Endothelial cell (in vitro differentiated cells): ENCODE results near the gene PIGA. TPM values are rescaled to one million over a fixed set of nuclear protein-coding genes. Genes with fewer than 3 reads are reported as not detected.

Experiments
- DNase-seq: peaks from one replicate; pipeline ENCODE4 v3.0.0; 2021; ENCODE audit warnings: low spot score
- H3K27ac Mint-ChIP-seq: one replicate; pipeline ENCODE4 v1.8.0; 2021; ENCODE audit warnings: mixed read lengths, inconsistent platforms; ENCODE audit not compliant: unreplicated experiment
- H3K27me3 Mint-ChIP-seq: one replicate; pipeline ENCODE4 v1.8.0; 2021; ENCODE audit warnings: mild to moderate bottlenecking, moderate library complexity, mixed read lengths, inconsistent platforms; ENCODE audit not compliant: unreplicated experiment
- H3K36me3 Mint-ChIP-seq: one replicate; pipeline ENCODE4 v1.8.0; 2021; ENCODE audit warnings: mild to moderate bottlenecking, low read depth, mixed read lengths, inconsistent platforms; ENCODE audit not compliant: unreplicated experiment
- H3K4me1 Mint-ChIP-seq: one replicate; pipeline ENCODE4 v1.8.0; 2021; ENCODE audit warnings: mild to moderate bottlenecking, mixed read lengths, inconsistent platforms; ENCODE audit not compliant: unreplicated experiment
- H3K4me3 Mint-ChIP-seq: one replicate; pipeline ENCODE4 v1.8.0; 2021; ENCODE audit warnings: mild to moderate bottlenecking, mixed read lengths, inconsistent platforms; ENCODE audit not compliant: unreplicated experiment
- H3K9me3 Mint-ChIP-seq: one replicate; pipeline ENCODE4 v1.8.0; 2021; ENCODE audit warnings: mixed read lengths, inconsistent platforms; ENCODE audit not compliant: unreplicated experiment
- total RNA-seq: library from RNA; stranded (reverse); fragmentation: NEBNext Ultra II Directional; extraction: Animal tissue kit (Norgen Biotek cat#: 25700); gene quantifications from one replicate; pipeline ENCODE4 v1.2.1, GENCODE V29; 2021; ENCODE audit not compliant: unreplicated experiment
- TF ChIP-seq, protein P1 (sequence below): fragments of 200-600 bp; sonication (generic); IDR thresholded peaks from one replicate; pipeline ENCODE4 v1.5.0; 2021; ENCODE audit warnings: antibody characterized with exemption; ENCODE audit not compliant: unreplicated experiment

Gene PIGA
- total RNA-seq, 1 donor from 2014 or later: 12.8 TPM

DNA sequence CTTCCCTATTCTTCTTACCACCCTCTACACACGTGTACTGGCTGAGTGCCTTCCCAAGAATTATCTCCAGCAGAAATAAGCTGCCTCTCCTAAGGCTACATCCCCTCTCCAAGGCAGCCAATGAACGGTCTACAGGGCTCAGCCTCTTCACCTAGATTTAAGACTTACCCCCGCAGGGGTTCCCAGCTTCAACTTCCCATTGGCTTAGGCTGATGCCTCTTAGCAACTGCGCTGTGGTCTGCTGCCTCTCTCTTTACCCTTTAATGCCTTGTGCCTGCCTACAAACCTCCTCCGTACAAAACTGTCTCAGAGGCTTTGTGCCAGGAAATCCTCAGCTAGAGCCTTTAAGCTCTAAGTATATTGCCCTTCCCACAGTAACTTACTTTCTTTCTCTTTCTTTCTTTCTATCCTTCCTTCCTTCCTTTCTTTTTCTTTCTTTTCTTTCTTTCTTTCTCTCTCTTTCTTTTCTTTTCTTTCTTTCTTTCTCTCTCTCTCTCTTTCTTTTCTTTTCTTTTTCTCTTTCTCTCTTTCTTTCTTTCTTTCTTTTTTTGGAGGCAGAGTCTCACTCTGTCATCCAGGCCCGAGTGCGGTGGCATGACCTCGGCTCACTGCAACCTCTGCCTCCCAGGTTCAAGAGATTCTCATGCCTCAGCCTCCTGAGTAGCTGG is 15.1 kb upstream of the PIGA start:
- H3K4me1 Mint-ChIP-seq: peaks cover 12% of the 10 kb centered on the region
- TF ChIP-seq, protein P1, sequence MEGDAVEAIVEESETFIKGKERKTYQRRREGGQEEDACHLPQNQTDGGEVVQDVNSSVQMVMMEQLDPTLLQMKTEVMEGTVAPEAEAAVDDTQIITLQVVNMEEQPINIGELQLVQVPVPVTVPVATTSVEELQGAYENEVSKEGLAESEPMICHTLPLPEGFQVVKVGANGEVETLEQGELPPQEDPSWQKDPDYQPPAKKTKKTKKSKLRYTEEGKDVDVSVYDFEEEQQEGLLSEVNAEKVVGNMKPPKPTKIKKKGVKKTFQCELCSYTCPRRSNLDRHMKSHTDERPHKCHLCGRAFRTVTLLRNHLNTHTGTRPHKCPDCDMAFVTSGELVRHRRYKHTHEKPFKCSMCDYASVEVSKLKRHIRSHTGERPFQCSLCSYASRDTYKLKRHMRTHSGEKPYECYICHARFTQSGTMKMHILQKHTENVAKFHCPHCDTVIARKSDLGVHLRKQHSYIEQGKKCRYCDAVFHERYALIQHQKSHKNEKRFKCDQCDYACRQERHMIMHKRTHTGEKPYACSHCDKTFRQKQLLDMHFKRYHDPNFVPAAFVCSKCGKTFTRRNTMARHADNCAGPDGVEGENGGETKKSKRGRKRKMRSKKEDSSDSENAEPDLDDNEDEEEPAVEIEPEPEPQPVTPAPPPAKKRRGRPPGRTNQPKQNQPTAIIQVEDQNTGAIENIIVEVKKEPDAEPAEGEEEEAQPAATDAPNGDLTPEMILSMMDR: no peak
- no peaks in the 10 kb centered on the region for H3K9me3 Mint-ChIP-seq
- no peak overlapping the region for H3K4me3 Mint-ChIP-seq
- DNase-seq: no peak
- H3K36me3 Mint-ChIP-seq: no peaks in the 10 kb centered on the region
- no peaks in the 10 kb centered on the region for H3K27me3 Mint-ChIP-seq
- H3K27ac Mint-ChIP-seq: no peak overlapping the region

DNA sequence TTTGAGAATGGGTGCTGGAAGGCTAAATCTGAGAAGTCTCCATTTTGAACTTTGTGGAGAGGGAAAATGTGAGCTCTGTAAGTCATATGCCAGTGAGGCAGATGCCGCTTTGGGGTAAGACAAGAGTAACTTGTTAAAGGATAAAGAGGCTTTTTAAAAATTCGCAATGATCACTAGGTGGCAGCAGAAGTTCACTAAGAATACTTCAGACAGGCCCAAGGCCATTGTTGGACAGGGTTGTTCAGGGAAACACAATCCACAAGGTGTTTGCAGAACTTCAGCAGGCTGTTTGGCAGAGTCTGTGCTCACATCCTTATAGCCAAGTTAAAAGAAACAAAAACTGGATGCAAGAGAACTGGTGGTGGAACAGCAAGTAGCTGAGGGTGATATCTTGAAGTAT is 13.7 kb upstream of the PIGA start:
- H3K4me1 Mint-ChIP-seq: peaks cover 14% of the 10 kb centered on the region
- no peaks in the 10 kb centered on the region for H3K27me3 Mint-ChIP-seq
- TF ChIP-seq, protein P1: peak; percentile 33
- no peak overlapping the region for H3K27ac Mint-ChIP-seq
- peak; percentile 41 for DNase-seq
- no peak overlapping the region for H3K4me3 Mint-ChIP-seq
- no peaks in the 10 kb centered on the region for H3K36me3 Mint-ChIP-seq
- H3K9me3 Mint-ChIP-seq: no peaks in the 10 kb centered on the region

DNA sequence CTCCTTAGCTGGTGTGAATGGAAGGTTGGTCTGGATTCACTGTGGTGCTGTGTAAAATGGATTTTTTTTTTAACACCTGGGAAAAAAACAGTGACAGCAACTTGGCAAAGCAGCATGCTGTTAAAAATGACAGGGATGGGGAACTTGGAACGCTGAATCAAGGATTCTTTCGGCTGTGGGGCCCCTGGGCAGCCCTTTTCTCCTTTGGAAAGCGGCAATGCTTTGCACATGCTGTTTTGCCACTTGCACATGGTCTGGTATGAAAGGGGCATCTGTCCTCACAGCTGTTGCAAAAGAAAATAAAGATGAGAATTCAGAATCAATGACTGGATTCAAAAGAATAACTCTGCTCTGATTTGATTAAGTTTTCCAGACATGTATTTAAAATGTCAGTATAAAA is 10.7 kb upstream of the PIGA start:
- H3K36me3 Mint-ChIP-seq: no peaks in the 10 kb centered on the region
- TF ChIP-seq, protein P1: no peak

DNA sequence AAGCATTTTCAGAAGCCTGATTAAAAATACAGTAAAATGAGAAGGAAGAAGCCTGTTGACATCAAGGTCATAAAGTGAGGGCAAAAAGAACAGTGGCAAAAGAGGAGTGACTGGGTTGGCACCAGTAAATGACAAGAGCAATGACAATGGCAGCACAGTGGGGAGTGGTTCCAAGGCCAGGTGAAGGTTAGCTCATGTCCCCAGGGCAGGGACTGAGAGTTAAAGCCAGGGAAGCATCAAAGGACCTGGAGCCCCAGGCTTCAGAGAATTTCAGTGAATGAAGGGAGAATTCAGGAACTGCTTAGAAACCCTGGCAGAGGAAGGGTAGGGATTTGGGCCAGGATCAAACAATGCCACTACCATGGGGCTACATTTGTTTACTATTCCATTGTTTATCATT is 8.8 kb upstream of the PIGA start:
- Mint-ChIP-seq H3K4me1 (peaks cover 6% of the 10 kb centered on the region), H3K36me3 (no peaks in the 10 kb centered on the region), H3K4me3 (no peak overlapping the region), H3K27ac (peak overlapping the region; percentile 3), H3K9me3 (no peaks in the 10 kb centered on the region), H3K27me3 (peaks cover 2% of the 10 kb centered on the region)
- DNase-seq: no peak
- TF ChIP-seq, protein P1: no peak

More for the DNA sequence above, 10.7 kb upstream of the PIGA start:
- H3K4me3 Mint-ChIP-seq: no peak overlapping the region
- no peak overlapping the region for H3K27ac Mint-ChIP-seq
- H3K9me3 Mint-ChIP-seq: no peaks in the 10 kb centered on the region
- peaks cover 18% of the 10 kb centered on the region for H3K4me1 Mint-ChIP-seq
- DNase-seq: no peak
- H3K27me3 Mint-ChIP-seq: peaks cover 2% of the 10 kb centered on the region

DNA sequence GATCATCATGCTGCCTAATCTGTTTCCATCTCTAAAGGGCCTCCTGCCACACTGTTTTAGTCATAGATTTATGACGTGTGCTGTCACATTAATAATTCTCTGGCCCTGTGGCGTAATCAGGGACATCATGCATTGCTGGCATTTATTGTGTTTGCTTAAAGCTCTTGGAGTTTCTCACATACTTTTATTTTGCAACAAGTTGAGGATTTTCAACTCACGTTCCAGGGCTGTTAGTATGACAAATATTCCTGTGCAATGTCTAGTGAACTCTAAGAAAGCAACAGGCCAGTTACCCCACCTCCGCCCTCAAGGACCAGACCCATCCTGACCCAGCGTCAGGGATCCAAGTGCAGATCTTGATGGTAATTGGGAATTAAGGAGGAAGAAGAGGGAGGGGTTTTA is 7.8 kb upstream of the PIGA start:
- Mint-ChIP-seq H3K27ac (no peak overlapping the region), H3K27me3 (peaks cover 3% of the 10 kb centered on the region), H3K9me3 (no peaks in the 10 kb centered on the region), H3K36me3 (no peaks in the 10 kb centered on the region), H3K4me3 (no peak overlapping the region), H3K4me1 (peaks cover 6% of the 10 kb centered on the region)
- TF ChIP-seq, protein P1: no peak
- DNase-seq: no peak
